Measurements from ENCODE around the gene TMEM135.
A peak's percentile ranks its signal among the peaks of the same experiment; 100 is the strongest.

TMEM135 gene

GRCh38 chr11:87030458-87031054 is 7.2 kb upstream of the TMEM135 start:
- no peak for DNase-seq (ENCODE audit: insufficient read length)
- TF ChIP-seq TAF1 (IDR thresholded peaks at IDR 0.05; ENCODE audit: borderline replicate concordance, low read depth, low read length) (no peak), POLR2AphosphoS5 (IDR thresholded peaks at IDR 0.05; ENCODE audit: low read depth, low read length) (no peak), POLR2A (IDR thresholded peaks at IDR 0.05; ENCODE audit: low read depth, low read length) (no peak)
- peak; percentile 91 for FAIRE-seq

- no peak for DNase-seq (ENCODE audit: insufficient read length)
- FAIRE-seq, result no peak
- TF ChIP-seq TAF1 (IDR thresholded peaks at IDR 0.05; ENCODE audit: borderline replicate concordance, low read depth, low read length) (no peak), POLR2A (IDR thresholded peaks at IDR 0.05; ENCODE audit: low read depth, low read length) (no peak), POLR2AphosphoS5 (IDR thresholded peaks at IDR 0.05; ENCODE audit: low read depth, low read length) (no peak)
Measured at GRCh38 chr11:87031433-87032170, 6.1 kb upstream of the TMEM135 start.

- DNase-seq (ENCODE audit: insufficient read length) (no peak), FAIRE-seq (no peak)
- no peak for TF ChIP-seq POLR2A (IDR thresholded peaks at IDR 0.05; ENCODE audit: low read depth, low read length)
- no peak for TF ChIP-seq TAF1 (IDR thresholded peaks at IDR 0.05; ENCODE audit: borderline replicate concordance, low read depth, low read length)
- no peak for TF ChIP-seq POLR2AphosphoS5 (IDR thresholded peaks at IDR 0.05; ENCODE audit: low read depth, low read length)
Measured at GRCh38 chr11:87033561-87033960, 4.2 kb upstream of the TMEM135 start.

- no peak for DNase-seq (ENCODE audit: insufficient read length)
- TF ChIP-seq TAF1 (IDR thresholded peaks at IDR 0.05; ENCODE audit: borderline replicate concordance, low read depth, low read length) (no peak), POLR2AphosphoS5 (IDR thresholded peaks at IDR 0.05; ENCODE audit: low read depth, low read length) (no peak), POLR2A (IDR thresholded peaks at IDR 0.05; ENCODE audit: low read depth, low read length) (no peak)
- no peak for FAIRE-seq
Measured at GRCh38 chr11:87035976-87036583, 1.7 kb upstream of the TMEM135 start.

GRCh38 chr11:87036756-87037449 is 831 bp upstream of the TMEM135 start:
- TF ChIP-seq POLR2A (IDR thresholded peaks at IDR 0.05; ENCODE audit: low read depth, low read length), result no peak
- TF ChIP-seq POLR2AphosphoS5 (IDR thresholded peaks at IDR 0.05; ENCODE audit: low read depth, low read length), result no peak
- no peak for TF ChIP-seq TAF1 (IDR thresholded peaks at IDR 0.05; ENCODE audit: borderline replicate concordance, low read depth, low read length)
- FAIRE-seq (no peak), DNase-seq (ENCODE audit: insufficient read length) (no peak)

- FAIRE-seq (peak; percentile 72), DNase-seq (ENCODE audit: insufficient read length) (no peak)
- no peak for TF ChIP-seq POLR2A (IDR thresholded peaks at IDR 0.05; ENCODE audit: low read depth, low read length)
- TF ChIP-seq TAF1 (IDR thresholded peaks at IDR 0.05; ENCODE audit: borderline replicate concordance, low read depth, low read length), result no peak
- TF ChIP-seq POLR2AphosphoS5 (IDR thresholded peaks at IDR 0.05; ENCODE audit: low read depth, low read length), result no peak
Measured at GRCh38 chr11:87038235-87038977, 672 bp downstream of the TMEM135 start.

- no peak for FAIRE-seq
- TF ChIP-seq POLR2A (IDR thresholded peaks at IDR 0.05; ENCODE audit: low read depth, low read length) (no peak), TAF1 (IDR thresholded peaks at IDR 0.05; ENCODE audit: borderline replicate concordance, low read depth, low read length) (no peak), POLR2AphosphoS5 (IDR thresholded peaks at IDR 0.05; ENCODE audit: low read depth, low read length) (no peak)
- DNase-seq (ENCODE audit: insufficient read length), result no peak
Measured at GRCh38 chr11:87039371-87039770, 1.6 kb downstream of the TMEM135 start.

- TF ChIP-seq POLR2AphosphoS5 (IDR thresholded peaks at IDR 0.05; ENCODE audit: low read depth, low read length), result no peak
- TF ChIP-seq POLR2A (IDR thresholded peaks at IDR 0.05; ENCODE audit: low read depth, low read length), result no peak
- TF ChIP-seq TAF1 (IDR thresholded peaks at IDR 0.05; ENCODE audit: borderline replicate concordance, low read depth, low read length), result no peak
- FAIRE-seq (no peak), DNase-seq (ENCODE audit: insufficient read length) (no peak)
Measured at GRCh38 chr11:87043894-87044293, 6.2 kb downstream of the TMEM135 start.

GRCh38 chr11:87046824-87047223 is 9.1 kb downstream of the TMEM135 start:
- FAIRE-seq (peak; percentile 38), DNase-seq (ENCODE audit: insufficient read length) (no peak)
- TF ChIP-seq TAF1 (IDR thresholded peaks at IDR 0.05; ENCODE audit: borderline replicate concordance, low read depth, low read length), result no peak
- TF ChIP-seq POLR2AphosphoS5 (IDR thresholded peaks at IDR 0.05; ENCODE audit: low read depth, low read length), result no peak
- TF ChIP-seq POLR2A (IDR thresholded peaks at IDR 0.05; ENCODE audit: low read depth, low read length), result no peak

- no peak for DNase-seq (ENCODE audit: insufficient read length)
- peak; percentile 56 for FAIRE-seq
- TF ChIP-seq POLR2AphosphoS5 (IDR thresholded peaks at IDR 0.05; ENCODE audit: low read depth, low read length) (no peak), TAF1 (IDR thresholded peaks at IDR 0.05; ENCODE audit: borderline replicate concordance, low read depth, low read length) (no peak), POLR2A (IDR thresholded peaks at IDR 0.05; ENCODE audit: low read depth, low read length) (no peak)
Measured at GRCh38 chr11:87056091-87056490, 18.4 kb downstream of the TMEM135 start.

GRCh38 chr11:87057749-87058148 is 20.0 kb downstream of the TMEM135 start:
- FAIRE-seq (peak; percentile 9), DNase-seq (ENCODE audit: insufficient read length) (no peak)
- TF ChIP-seq POLR2AphosphoS5 (IDR thresholded peaks at IDR 0.05; ENCODE audit: low read depth, low read length), result no peak
- TF ChIP-seq POLR2A (IDR thresholded peaks at IDR 0.05; ENCODE audit: low read depth, low read length), result no peak
- TF ChIP-seq TAF1 (IDR thresholded peaks at IDR 0.05; ENCODE audit: borderline replicate concordance, low read depth, low read length), result no peak
